ENCODE results near the gene BHLHE41.

BHLHE41 gene

GRCh38 chr12:26113853-26114719, 10.8 kb downstream of the BHLHE41 start:
- DNase-seq: peak; percentile 69 to 73

- no peak for DNase-seq
Measured at GRCh38 chr12:26113181-26113654, 11.6 kb downstream of the BHLHE41 start.

DNA sequence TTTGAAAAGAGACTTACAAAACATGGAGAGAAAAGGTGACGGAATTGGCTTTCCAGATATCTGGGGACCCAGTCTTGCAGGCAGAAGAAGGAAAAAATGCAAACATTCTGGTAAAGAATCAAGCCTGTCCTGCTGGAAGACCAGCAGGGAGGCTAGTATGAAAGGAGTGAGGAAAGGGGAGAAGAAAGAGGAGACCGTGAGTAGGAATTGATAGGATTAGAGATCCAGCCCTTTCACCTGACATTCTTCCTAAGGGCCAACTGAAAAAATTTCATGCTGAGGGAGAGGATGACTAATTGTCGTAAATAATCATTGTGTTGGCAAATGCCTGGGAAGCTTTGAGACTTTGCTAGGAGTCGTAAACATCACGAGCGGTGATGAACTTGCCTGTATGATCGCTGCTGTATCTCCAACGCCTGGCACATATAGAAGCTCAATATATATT, 12.1 kb downstream of the BHLHE41 start:
- no peak for DNase-seq

GRCh38 chr12:26112232-26112631, 12.6 kb downstream of the BHLHE41 start:
- no peak for DNase-seq

GRCh38 chr12:26109343-26109881, 15.4 kb downstream of the BHLHE41 start:
- DNase-seq: no peak

GRCh38 chr12:26108915-26109314, 15.9 kb downstream of the BHLHE41 start:
- DNase-seq: no peak

DNA sequence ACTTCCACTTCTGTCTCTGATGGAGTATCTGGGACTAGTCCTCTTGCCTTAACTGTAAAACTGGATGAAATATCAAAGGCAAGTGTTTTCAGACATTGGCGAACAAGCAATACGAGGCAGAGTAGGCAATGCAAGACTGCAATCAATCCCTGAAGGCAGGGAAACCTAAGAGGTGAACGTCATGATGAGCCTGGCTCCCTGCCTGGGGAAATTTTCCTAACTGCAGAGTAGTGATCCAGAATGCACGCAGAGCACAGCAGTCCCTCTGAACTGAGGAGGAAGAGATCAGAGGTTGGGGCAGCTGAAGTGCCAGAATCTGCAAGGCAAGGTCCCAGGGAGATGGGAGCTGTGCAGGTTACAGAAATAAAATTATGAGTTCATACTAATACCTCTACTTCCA, 18.5 kb downstream of the BHLHE41 start:
- DNase-seq: no peak

DNA sequence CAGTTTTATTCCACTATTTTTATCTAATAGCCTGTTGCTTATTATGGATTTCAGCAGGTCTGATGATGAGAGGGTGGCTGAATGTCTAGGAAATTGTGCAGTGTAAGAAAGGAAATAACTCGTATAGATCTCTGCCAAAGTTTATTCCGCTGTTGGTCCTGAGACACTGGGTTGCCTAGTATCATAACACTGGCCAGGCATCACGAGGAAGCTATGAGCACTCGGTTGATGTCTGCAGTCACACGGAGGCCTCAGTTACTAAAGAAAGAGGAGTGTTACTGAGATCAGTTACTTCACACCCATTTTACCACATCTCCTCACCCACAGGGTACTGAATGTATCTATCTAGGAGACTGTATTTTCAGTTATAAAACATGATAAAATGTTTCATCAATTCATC, 21.9 kb downstream of the BHLHE41 start:
- no peak for DNase-seq

DNA sequence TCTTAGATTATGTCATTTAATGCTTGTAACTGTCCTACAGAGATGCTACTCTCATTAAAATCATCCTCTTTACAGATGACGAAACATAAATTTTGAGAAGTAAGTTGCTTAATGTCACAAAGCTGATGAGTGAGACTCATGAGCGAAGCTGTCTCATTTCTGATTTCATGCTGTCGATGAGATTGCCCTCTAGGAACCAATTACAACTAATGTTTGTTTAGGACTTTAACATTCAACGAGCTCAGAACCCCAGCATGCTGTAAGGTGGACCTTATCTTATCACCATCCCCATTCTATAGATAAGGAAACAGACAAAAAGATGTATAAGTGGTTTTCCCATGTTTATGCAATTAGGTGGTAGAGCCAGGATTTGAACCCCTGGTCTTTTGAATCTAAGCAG, 23.1 kb downstream of the BHLHE41 start:
- no peak for DNase-seq

GRCh38 chr12:26101350-26101734, 23.5 kb downstream of the BHLHE41 start:
- no peak for DNase-seq

DNA sequence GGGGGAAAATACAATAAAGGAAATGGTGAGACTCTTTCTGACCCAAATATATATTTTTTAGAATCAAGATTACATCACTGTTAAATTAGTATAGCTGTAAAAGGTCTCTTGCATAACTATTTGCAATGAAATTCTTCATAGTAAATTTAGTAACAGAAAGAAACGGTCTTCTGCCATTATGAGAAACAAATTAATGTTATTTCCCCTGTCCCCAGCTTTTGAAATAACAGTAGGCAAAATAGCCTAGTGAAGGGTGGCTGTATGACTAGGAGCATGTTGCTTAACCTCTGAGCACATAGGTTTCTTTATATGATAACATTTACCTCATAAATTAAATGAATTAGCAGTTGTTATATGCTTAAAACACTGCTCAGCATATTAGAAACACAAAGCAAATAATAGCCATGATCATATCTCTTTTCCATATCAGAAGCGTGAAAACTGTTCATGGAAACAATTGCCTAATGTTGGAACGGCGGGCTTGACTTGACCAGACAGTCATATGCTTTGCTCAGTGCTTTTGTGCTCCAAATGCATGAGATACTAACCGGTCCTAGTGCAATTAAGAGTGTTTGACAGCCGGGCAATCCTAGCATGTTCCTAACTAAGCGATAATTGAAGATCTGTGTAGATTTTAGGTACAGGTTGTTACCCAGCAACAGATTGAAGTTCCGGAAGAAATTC, 24.0 kb downstream of the BHLHE41 start:
- no peak for DNase-seq

- peak; percentile 45 to 59 for DNase-seq
Measured at GRCh38 chr12:26097046-26097878, 27.6 kb downstream of the BHLHE41 start.

GRCh38 chr12:26096036-26096435, 28.8 kb downstream of the BHLHE41 start:
- no peak for DNase-seq

DNA sequence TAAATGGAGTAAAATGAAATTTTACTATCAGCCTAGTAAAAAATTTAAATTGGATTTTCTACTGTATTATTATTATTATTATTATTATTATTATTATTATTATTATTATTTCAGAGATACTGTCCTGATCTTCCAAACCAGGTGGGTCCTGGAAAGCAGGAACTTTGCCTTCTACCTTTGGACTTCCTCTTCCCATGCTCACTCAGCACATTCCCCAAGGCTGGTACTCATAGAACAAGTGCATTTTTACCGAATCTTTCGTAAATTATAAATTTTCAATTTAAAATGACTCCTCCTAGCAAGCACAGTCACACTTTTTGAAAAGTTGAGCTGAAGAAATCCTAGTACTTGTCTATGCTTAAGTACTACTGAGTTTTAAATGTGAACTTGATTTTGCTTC, 29.7 kb downstream of the BHLHE41 start:
- no peak for DNase-seq

DNA sequence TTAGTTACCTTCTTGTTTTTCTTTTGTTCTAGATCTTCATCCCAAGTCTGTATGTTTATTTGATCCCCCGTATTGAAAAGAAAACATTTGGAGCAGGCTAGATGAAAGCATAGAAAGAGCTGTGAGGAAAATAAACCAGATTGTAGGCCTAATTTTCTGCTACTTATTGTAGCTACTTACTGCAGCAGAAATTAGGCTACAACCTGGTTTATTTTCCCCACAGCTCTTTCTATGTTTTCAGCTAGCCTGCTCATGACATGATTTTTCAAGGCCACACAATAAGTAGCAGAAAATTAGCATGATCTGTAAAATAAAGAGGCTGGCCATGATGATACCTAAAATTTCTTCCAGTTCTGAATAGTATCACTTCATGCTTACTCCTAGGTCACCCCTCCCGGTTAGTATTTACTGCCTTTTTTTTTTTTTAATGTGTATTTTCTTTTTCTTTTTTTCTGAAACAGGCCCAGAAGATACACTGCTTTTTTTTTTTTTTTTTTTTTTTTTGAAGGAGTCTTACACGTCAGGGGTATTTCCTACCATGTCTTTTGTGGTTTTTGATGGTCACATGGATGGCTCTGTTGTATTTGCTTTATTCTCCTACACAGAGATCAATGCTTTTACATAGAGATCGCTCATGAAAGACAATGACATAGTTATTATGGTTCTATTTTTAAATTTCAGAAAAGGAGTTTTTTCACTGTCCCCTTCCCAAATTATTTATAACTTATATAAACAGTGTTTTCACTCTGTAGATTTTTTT, 32.3 kb downstream of the BHLHE41 start:
- no peak for DNase-seq

GRCh38 chr12:26091822-26092221, 33.0 kb downstream of the BHLHE41 start:
- no peak for DNase-seq

GRCh38 chr12:26090836-26091510, 33.9 kb downstream of the BHLHE41 start:
- DNase-seq: no peak

DNA sequence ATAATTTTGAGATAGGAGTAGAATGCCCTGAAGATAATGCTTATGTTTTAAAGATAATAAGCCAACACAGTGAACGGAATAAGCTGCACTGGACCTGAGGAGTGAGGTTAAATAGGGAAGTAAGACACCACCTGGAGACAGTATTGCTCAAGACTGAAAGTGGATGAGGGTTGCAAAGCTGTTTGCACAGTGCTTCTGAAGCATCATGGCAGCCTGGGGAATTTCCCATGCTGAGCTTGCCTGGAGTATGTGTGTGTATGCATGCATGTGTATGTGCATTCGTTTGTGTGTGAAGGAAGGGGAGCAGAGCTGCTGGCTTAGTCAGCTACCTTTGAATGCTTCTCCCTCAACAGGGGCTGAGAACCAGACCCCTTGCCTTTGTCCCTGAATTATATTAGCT, 35.8 kb downstream of the BHLHE41 start:
- no peak for DNase-seq

GRCh38 chr12:26086936-26087335, 37.9 kb downstream of the BHLHE41 start:
- DNase-seq: no peak

DNA sequence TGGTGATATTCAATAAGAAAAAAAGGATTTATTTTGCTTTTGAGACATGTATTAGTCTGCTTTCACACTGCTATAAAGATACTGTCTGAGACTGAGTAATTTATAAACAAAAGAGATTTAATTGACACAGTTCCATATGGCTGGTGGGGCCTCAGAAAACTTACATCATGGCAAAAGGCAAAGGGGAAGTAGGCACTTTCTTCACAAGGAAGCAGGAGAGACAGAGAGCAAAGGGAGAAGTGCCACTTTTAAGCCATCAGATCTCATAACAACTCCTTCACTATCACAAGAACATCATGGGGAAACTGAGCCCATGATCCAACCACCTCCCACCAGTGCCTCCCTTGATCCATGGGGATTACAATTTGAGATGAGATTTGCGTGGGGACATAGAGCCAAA, 43.9 kb downstream of the BHLHE41 start:
- DNase-seq: no peak

DNA sequence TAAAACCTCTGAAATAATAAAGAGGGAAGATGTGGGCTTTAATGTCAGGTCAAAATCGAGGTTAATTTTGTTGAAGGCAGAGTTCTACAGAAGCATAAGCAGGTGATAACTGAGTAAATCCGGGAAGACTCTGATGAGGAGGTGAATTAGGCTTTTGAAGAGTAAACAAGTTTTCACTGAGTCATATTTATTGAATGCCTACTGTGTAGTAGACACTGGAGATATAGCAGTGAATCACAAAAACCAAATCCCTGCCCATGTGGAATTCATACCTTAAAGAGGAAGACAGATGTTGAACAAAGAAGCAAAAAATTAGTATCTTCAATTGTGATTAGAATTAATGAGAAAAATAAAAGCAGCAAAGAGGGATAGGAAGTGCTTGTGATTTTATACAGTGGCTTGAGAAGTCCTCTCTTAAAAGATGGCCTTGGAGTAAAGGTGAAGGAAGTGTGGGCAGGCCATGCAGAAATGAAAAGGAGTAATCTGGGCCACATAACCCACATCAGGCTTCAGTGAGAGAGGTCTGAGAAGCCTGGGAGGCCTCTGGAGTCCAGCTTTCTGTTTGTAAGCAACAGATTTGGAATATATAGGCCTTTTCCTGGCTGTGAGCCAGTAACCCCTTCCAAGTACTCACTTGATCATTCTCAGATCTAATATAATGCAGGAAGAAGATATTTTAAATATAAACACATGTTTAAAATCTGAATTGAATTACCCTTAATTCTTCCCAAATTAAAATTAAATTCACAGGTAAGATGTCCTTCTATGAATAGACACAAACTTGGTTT, 46.7 kb downstream of the BHLHE41 start:
- DNase-seq: no peak
